ENCODE data around the gene ARMC2. TPM values are rescaled to one million over a fixed set of nuclear protein-coding genes. Genes with fewer than 3 reads are reported as not detected.

ARMC2 gene
- total RNA-seq, 1 experiment from 2014 or later, result 1.1 TPM

DNA sequence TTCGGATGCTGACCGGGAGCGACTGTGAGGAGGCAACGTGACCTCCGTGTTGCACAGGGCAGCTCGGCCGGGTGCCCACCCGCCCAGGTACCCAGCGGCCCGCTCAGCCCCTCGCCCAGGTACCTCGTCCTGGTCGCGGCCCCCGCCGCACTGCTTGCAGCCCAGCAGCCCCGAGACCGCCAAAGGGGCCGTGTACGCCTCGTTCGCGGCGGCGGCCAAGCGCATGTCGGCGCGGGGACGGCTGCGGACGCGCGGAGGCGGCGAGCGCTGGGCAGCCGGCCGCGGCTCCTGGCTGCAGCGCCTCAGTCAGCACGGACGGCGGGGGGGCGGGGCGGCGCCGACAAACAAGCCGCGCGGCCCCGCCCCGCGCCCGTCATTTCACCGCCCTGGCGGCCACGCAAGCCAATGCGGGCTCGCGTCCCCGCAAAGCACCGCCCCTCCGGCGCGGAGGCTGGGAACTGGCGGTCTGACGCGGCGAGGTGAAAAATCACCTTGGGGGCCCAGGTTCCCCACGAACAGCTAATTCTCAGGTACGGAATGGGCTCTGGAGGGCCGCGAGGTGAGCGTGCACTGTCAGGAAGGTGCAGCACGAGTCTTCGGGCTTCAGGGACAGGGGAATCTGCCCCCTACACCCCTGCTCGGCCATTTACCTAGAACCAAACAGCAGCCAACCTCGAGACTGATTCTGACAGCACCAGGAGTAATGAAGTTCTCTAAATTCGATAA lies 161.2 kb downstream of the ARMC2 start:
- no TSS peak for BruUV-seq (replicated peaks)
- Histone ChIP-seq H3K79me2 (ENCODE audit: low read length) (no peaks in the 10 kb centered on the region), H3K36me3 (ENCODE audit: low read depth, low read length) (no peaks in the 10 kb centered on the region), H3K4me3 (ENCODE audit: low read length) (peak overlapping the region; percentile 94), H3K4me2 (ENCODE audit: low read length) (peak overlapping the region; percentile 98), H3K4me1 (ENCODE audit: insufficient read depth, low read length) (peaks cover 23% of the 10 kb centered on the region), H2AFZ (ENCODE audit: low read length) (peak overlapping the region; percentile 99), H4K20me1 (ENCODE audit: low read length) (no peaks in the 10 kb centered on the region), H3K27me3 (ENCODE audit: low read length) (no peaks in the 10 kb centered on the region), H3K9me2 (replicated peaks; ENCODE audit: low read length) (no peaks in the 10 kb centered on the region), H3K27ac (ENCODE audit: low read length) (no peak overlapping the region), H3F3A (ENCODE audit: low read length, unreplicated experiment) (no peaks in the 10 kb centered on the region), H3K9me3 (ENCODE audit: low read length) (no peaks in the 10 kb centered on the region), H3K9ac (ENCODE audit: low read length) (peak overlapping the region; percentile 71)
- intact Hi-C loops (cut with micrococcal nuclease), result no loop called here
- peak; percentile 87 for DNase-seq
- CTCF ChIA-PET, result interaction anchor here (0.6 kb wide), 1 partner anchor 13 kb away, joined by 4 read pairs; no protein-coding TSS in a partner anchor
- POLR2A ChIA-PET (ENCODE audit: unreplicated experiment), result interaction anchor here (0.6 to 1.1 kb wide), 2 partner anchors 14 to 362 kb away, joined by 3 read pairs; no protein-coding TSS in a partner anchor
- ATAC-seq, result peak; percentile 94
- TF ChIP-seq, protein P1, sequence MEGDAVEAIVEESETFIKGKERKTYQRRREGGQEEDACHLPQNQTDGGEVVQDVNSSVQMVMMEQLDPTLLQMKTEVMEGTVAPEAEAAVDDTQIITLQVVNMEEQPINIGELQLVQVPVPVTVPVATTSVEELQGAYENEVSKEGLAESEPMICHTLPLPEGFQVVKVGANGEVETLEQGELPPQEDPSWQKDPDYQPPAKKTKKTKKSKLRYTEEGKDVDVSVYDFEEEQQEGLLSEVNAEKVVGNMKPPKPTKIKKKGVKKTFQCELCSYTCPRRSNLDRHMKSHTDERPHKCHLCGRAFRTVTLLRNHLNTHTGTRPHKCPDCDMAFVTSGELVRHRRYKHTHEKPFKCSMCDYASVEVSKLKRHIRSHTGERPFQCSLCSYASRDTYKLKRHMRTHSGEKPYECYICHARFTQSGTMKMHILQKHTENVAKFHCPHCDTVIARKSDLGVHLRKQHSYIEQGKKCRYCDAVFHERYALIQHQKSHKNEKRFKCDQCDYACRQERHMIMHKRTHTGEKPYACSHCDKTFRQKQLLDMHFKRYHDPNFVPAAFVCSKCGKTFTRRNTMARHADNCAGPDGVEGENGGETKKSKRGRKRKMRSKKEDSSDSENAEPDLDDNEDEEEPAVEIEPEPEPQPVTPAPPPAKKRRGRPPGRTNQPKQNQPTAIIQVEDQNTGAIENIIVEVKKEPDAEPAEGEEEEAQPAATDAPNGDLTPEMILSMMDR (conservative IDR thresholded peaks at IDR 0.05; ENCODE audit: low read depth, low read length), result no peak
- TF ChIP-seq EZH2 (IDR thresholded peaks at IDR 0.05; ENCODE audit: low read length, unreplicated experiment) (no peak), EZH2phosphoT487 (IDR thresholded peaks at IDR 0.05; ENCODE audit: borderline replicate concordance, low read length) (no peak)

DNA sequence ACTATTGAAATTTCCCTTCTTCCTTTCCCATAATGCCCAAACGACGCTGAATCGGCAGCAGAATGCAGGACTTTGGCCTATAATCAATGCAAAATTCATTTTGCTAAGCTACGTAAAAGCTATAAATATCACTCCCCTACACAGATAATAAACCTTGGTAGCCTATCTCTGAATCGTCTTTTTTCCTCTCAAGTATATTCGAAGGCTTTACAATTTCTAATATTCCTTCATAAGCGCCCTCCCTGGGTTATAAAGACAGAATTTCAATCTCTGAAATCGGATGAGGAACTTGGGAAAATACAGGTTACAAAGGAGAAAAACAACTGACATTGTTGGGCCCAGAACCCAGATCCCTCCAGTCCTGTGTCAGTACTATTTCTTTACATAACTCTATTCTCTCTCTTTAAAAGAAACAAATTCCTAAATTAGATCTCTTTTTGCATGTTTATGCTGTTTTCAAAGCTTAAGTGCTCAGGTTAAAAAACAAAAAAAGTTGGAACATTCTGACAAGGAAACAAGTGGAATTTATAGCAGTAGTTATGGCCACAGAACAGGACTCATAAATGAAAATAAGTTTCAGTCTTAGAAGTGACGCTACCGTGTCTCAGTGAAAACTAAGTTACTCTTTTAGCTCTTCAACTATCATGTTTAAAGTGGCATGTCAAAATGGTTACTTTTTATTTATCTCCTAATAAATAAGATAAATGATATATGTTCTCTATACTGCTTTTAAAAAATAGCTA lies 161.9 kb downstream of the ARMC2 start:
- DNase-seq (no peak), ATAC-seq (no peak)
- H3K4me2 ChIP-seq (ENCODE audit: low read length), result peak overlapping the region; percentile 98
- intact Hi-C loops (cut with micrococcal nuclease), result no loop called here
- POLR2A ChIA-PET (ENCODE audit: unreplicated experiment), result interaction anchor here (0.6 kb wide), 2 partner anchors 349 to 361 kb away, joined by 3 to 9 read pairs; no protein-coding TSS in a partner anchor
- no peaks in the 10 kb centered on the region for H3K9me2 ChIP-seq (replicated peaks; ENCODE audit: low read length)
- H3K4me3 ChIP-seq (ENCODE audit: low read length), result peak overlapping the region; percentile 94
- H3K27ac ChIP-seq (ENCODE audit: low read length), result no peak overlapping the region
- no peaks in the 10 kb centered on the region for H3F3A ChIP-seq (ENCODE audit: low read length, unreplicated experiment)
- H3K9me3 ChIP-seq (ENCODE audit: low read length), result no peaks in the 10 kb centered on the region
- H2AFZ ChIP-seq (ENCODE audit: low read length), result peak overlapping the region; percentile 99
- no peaks in the 10 kb centered on the region for H3K79me2 ChIP-seq (ENCODE audit: low read length)
- no TSS peak for BruUV-seq (replicated peaks)
- H3K9ac ChIP-seq (ENCODE audit: low read length), result peak overlapping the region; percentile 71
- CTCF ChIA-PET, result interaction anchor here (0.6 kb wide), 1 partner anchor 12 kb away, joined by 4 read pairs; no protein-coding TSS in a partner anchor
- TF ChIP-seq EZH2phosphoT487 (IDR thresholded peaks at IDR 0.05; ENCODE audit: borderline replicate concordance, low read length), result no peak
- no peak for TF ChIP-seq EZH2 (IDR thresholded peaks at IDR 0.05; ENCODE audit: low read length, unreplicated experiment)
- TF ChIP-seq, protein P1 (conservative IDR thresholded peaks at IDR 0.05; ENCODE audit: low read depth, low read length), result no peak
- H3K36me3 ChIP-seq (ENCODE audit: low read depth, low read length), result no peaks in the 10 kb centered on the region
- H3K27me3 ChIP-seq (ENCODE audit: low read length), result no peaks in the 10 kb centered on the region
- H3K4me1 ChIP-seq (ENCODE audit: insufficient read depth, low read length), result peaks cover 23% of the 10 kb centered on the region
- no peaks in the 10 kb centered on the region for H4K20me1 ChIP-seq (ENCODE audit: low read length)
